Stimulated activated CD8-positive, alpha-beta memory T cell treated with anti-CD3 and anti-CD28 coated beads, Interleukin-7, amount 100 ng/mL, for 48 hours (primary cell): ENCODE results near the gene PHLPP1.

Source experiments
- DNase-seq, 2 donors: peaks; one replicate each; pipeline ENCODE4 v3.0.0-alpha.2; 2020; ENCODE audit warnings: low read depth in 1 of 2; ENCODE audit errors: extremely low read depth in 1 of 2

The PHLPP1 gene

GRCh38 chr18:62976227-62976626 lies 260.9 kb downstream of the PHLPP1 start:
- no peak for DNase-seq

DNA sequence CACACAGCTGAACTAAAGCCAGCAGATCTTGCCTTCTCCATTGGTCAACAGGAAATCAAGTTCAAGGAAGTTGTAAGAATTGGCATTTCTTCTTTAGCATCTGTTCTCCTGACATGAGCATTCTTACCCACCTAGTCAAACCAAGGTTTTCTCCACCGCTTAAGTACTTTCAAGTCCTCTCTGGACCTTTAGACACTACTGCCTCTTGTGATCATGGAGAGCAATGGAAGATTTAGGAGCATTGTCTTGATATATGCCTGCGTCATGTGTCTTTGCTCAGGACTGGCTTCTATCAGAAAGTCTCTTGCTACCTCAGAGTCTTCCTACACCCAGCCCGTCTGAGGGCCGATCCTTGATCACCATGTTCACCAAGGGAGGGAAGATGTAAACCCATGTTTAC lies 262.2 kb downstream of the PHLPP1 start:
- no peak for DNase-seq

- no peak for DNase-seq
These were observed 263.1 kb downstream of the PHLPP1 start for GRCh38 chr18:62978251-62979049.

GRCh38 chr18:62979176-62979575 lies 263.8 kb downstream of the PHLPP1 start:
- no peak for DNase-seq

DNA sequence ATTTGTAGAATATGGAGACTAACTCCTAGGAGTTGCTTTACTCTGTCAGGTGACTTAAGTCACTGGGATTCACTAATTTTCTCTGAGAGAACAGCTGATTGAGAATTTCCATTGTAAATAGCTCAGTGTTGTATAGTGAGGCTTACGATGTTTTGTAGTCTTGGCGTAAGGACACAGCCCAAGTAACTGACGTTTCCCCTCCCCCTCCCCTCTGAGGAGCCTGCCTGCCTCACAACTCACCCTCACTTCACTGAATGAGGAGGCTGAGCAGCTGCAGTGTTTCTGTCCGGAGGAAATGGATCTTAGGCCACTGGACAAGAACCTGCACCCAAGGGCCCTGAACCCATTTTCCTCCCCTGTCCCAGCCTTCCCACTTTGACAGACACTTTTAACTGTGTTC lies 264.6 kb downstream of the PHLPP1 start:
- no peak for DNase-seq

DNA sequence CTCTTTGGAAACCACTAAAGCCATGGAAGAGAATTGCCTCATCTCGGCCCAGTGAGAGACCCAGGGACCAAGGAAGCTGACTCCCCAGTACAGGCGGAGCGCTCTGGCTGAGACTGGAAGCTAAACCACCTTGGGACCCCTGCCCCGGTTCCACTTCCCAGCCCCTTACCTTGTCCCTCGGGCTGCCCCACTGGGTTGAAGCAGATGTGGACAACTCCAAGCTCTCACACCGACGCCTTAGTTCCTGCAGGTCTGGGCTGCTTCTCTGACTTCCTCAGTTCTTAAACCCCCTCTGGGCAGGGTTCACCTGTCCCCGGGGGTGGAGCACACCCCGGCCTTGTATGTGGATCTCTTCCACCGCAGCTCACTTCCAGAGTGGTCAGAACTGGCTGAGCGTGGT lies 266.2 kb downstream of the PHLPP1 start:
- no peak for DNase-seq

DNA sequence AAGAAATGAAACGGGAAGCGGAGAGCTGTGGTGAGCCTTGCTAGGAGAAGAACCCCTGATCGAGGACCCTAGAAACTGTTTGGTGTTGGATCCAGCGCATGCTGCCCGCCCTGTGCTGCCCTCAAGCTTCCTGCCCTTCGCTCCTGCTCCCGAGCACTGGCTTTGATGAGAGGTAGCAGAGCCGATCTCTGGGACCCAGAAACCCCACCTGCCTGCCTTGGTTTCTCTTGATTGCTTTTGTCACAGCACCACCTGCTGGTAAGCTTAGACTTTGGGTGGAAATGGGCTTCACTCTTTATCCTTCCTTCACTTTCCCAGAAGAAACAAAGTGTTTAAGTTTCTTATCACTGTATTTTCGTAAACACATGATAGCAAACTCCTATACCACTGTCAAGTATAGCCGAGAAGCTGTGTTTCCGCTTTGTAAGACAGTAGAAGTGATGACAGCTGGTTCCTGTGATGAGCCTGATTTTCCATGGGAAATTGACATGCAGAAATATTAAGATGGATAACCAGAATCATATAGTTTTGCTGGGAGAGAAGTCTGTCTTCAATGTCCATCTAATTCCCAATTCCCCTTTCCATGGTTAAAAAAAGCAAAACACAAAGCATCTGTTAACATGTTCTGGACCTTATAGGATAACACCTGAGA lies 267.4 kb downstream of the PHLPP1 start:
- peak in 1 of 2 donors; percentile 24 for DNase-seq

- DNase-seq = no peak
These were observed 269.4 kb downstream of the PHLPP1 start for GRCh38 chr18:62984656-62985315.

DNA sequence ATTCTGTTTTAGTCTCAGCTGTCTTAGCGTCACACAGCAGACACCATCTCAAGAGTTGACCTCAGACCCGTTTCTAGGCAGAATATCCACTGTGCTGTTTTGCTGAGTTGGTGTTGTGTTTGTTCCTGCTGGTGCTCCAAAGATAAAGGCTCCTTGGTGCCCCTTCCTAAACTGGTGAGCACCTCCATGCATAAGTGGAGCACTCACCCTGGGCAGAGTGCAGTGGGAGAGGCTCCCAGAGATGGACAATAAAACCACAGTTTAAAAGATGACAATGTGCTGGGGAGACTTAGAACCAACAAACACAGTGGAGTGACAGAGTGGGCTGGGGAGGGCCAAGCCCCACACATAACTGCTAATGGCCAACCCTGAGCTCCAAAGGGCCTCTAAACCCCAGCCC lies 271.1 kb downstream of the PHLPP1 start:
- no peak for DNase-seq

DNA sequence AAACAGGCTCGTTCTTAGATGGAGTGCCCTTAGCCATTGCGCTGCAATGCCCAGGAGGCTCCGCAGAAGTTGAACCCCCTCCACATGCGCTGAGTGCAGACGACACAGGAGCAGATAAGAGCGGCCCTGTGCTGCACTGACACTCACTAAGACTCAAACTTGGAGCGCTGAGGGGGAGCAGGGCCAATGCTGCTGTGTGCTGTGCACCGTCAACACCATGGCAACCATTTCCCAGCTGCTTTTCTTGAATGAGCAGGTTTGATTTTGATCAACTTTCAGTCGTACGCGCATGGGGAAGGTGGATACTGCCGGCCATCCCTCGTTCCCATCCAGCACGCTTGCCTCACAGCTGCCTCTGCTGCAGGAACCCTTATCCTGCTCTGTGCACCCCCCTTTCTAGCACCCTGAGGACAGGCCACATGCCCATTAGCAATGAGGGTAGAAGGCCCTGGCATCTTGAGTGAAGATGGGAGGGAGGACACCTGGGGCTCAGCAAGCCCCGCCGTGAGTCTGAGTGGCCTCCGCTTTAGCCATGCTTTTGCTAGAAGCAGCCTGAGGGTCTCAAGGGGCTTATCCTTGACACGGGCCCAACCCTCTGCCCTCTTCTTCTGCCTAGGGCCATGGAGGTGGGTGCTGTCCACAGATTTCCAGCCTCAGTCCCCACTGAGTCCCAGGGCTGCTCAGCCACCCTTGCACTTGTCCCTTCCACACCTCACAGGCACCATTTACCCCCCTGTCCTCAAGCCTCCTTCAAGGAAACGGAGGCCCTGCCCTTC lies 271.9 kb downstream of the PHLPP1 start:
- DNase-seq = no peak

DNA sequence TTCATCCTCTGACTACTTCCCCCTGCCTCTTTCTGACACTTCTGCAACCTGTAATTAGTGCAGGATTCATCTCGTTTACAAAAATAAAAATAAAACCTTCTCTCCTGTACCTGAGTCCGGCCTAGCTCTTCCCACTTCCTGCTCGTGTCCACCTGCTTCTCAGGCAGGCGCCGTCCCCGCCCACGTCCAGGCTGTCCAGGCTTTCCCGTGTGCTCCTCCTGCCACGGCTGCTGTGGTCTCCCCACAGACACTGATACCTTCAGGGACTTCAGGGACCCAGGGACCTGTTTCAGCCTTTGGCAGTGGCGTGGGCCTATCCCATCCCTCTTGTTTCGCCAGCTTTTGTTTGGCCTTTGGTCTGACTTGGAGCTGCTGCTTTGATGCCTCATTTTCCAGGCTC lies 272.5 kb downstream of the PHLPP1 start:
- DNase-seq = no peak

DNA sequence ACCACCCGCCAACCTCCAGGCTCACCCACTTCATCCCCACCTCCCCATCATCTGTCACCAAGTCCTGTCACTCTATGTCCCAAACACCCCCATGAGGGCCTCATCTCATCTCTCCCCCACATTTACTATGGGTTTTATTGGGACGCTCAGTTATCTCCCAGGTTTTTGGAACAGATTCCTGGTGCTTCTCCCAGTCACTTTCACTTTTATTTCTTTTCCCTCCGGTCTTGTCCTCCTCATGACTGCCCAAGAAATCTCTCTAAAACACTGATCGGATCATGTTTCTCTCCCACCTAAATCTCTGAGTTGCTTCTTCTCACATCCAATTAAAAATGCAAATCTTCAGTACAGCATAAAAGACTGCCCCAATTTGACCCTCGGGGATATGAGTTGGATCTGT lies 273.1 kb downstream of the PHLPP1 start:
- no peak for DNase-seq

DNA sequence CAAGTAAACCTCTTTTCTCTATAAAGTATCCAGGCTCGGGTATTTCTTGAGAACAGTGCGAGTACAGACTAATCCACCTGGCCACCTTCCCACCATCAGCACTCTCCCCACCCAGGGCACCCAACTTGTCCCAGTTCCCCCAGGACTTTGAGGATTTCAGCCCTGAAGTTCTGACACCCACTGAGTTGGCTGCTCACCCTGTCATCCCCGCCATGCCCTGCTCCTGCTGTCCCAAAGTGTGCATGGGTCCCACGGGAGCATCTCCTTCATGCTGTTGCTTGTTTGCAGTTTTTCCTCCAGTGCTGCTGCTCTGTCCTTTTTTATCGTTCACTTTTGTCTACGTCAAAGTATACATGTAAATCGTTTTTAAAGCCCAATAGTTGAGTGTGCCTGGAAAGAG lies 273.9 kb downstream of the PHLPP1 start:
- DNase-seq = no peak

DNA sequence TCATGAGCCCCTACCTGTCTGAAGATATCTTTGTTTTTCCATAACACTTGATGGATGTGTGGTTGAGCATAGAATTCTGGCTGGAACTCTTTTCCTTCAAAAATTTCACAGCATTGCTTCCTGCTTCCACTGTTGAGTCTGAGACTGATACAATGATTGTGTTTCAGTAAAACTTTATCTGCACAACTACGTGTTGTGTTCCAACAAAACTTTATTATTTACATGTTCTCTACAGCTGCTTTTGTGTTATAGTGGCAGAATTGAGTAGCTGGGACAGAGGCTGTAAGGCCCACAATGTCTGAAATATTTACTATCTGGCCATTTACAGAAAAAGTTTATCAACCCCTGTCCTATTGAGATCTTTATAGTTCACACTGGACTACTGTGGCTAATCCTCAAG lies 275.3 kb downstream of the PHLPP1 start:
- DNase-seq = no peak

DNA sequence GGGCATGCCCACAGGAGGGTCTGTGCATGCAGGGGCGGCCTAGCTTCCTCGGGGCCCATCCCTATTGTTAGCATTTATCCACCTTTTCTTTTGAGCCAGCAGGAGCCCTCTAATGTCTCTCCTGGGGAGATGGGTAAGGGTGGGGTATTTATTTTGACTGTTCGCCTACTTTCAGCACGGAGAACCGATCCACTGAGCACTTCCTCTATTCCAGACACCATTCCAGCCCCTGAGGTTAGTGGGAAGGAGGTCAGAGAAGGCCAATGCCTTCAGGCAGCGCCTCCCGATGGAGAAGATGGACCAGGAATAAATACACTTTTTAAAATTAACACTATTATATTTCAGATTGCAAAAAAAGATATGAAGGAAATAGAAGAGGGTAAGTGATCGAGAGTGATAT lies 276.0 kb downstream of the PHLPP1 start:
- DNase-seq = no peak

GRCh38 chr18:62991959-62992358 lies 276.6 kb downstream of the PHLPP1 start:
- DNase-seq = no peak

GRCh38 chr18:62992877-62993365 lies 277.6 kb downstream of the PHLPP1 start:
- DNase-seq = no peak

GRCh38 chr18:62996566-62996965 lies 281.2 kb downstream of the PHLPP1 start:
- no peak for DNase-seq

DNA sequence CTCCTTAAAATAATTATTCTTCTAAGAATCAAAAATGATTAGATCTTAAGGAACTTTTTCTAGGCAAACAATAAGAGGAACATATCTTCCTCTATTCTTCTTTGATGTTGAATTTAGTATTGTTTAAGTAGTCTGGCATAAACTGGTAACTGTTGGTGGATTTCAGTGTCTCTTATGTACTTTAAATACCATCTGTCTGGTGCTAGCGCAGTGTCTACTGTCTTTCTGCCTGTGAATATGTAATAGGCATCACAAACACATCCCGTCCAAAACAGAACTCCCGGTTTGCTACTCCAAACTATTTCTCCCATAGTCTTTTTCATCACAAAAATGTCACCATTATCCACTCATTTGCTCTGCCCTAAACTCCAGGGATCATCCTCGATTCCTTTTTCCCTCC lies 281.7 kb downstream of the PHLPP1 start:
- DNase-seq = no peak

DNA sequence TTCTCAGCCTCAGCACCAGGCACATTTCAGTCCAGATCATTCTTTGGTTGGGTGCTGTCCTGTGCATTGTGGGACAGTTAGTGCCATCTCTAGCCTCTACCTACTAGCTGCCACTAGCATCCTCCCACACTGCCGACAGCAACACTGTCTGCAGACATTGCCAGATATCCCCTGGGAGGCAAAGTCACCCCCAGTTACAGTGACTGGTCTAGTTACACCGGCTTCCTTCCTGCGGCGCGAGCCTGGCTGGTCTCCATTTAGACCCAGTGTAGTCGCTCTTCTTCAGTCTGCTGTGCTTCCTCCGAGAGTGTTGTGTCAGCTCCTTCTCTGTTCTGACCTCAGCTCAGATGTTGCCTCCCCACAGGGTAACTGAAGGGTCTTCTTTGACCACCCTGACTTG lies 283.1 kb downstream of the PHLPP1 start:
- DNase-seq = no peak

GRCh38 chr18:62999392-62999791 lies 284.1 kb downstream of the PHLPP1 start:
- DNase-seq = no peak
